ENCODE data around the gene SALL1.

GRCh38 chr16:51133688-51134087 lies 17.4 kb downstream of the SALL1 start:
- TF ChIP-seq CTCF (IDR thresholded peaks at IDR 0.05) (no peak), POLR2A (IDR thresholded peaks at IDR 0.05) (no peak)

Data from uterus (tissue), 2 donors.